IgD-negative memory B cell (primary cell): ENCODE measurements around the gene R3HDM4. TPM values are rescaled to one million over a fixed set of nuclear protein-coding genes. Genes with fewer than 3 reads are reported as not detected.

Source experiments
- H3K27ac Mint-ChIP-seq, 3 donors: one replicate each; pipeline ENCODE4 v1.8.0; 2020 to 2022; ENCODE audit warnings: mild to moderate bottlenecking in 3 of 3, mixed read lengths in 3 of 3, moderate library complexity in 1 of 3
- H3K27me3 Mint-ChIP-seq: one replicate; pipeline ENCODE4 v1.8.0; 2021; ENCODE audit warnings: mixed read lengths
- H3K36me3 Mint-ChIP-seq: one replicate; pipeline ENCODE4 v1.8.0; 2020; ENCODE audit warnings: mild to moderate bottlenecking, mixed read lengths
- H3K4me1 Mint-ChIP-seq, 3 donors: one replicate each; pipeline ENCODE4 v1.8.0; 2020 to 2022; ENCODE audit warnings: mixed read lengths in 3 of 3, mild to moderate bottlenecking in 1 of 3
- H3K4me3 Mint-ChIP-seq, 4 donors: one replicate each; pipeline ENCODE4 v1.8.0; 2020 to 2022; ENCODE audit warnings: mild to moderate bottlenecking in 4 of 4, mixed read lengths in 4 of 4, moderate library complexity in 3 of 4
- H3K9me3 Mint-ChIP-seq, 3 donors: one replicate each; pipeline ENCODE4 v1.8.0; 2020 to 2021; ENCODE audit warnings: mixed read lengths in 3 of 3, mild to moderate bottlenecking in 1 of 3
- polyA plus RNA-seq: library from polyadenylated mRNA; unstranded; fragments of 300-500 nt; fragmentation: Illumina TruSeq; gene quantifications from one replicate; pipeline ENCODE4 v1.2.3, GENCODE V29; 2021

The R3HDM4 gene
- polyA plus RNA-seq, 1 donor from 2014 or later, result 322 TPM

- Mint-ChIP-seq H3K4me3 (no peak overlapping the region), H3K27ac (peak overlapping the region in 1 of 3 donors; percentile 28), H3K36me3 (peaks cover 2% of the 10 kb centered on the region), H3K4me1 (peaks cover 4 to 7% (median 6%) of the 10 kb centered on the region in 3 donors), H3K9me3 (no peaks in the 10 kb centered on the region), H3K27me3 (no peaks in the 10 kb centered on the region)
These were observed 36.2 kb downstream of the R3HDM4 start for GRCh38 chr19:876780-877314.

- Mint-ChIP-seq H3K36me3 (peaks cover 2% of the 10 kb centered on the region), H3K4me1 (peaks cover 4 to 8% (median 6%) of the 10 kb centered on the region in 3 donors), H3K9me3 (no peaks in the 10 kb centered on the region), H3K27me3 (no peaks in the 10 kb centered on the region), H3K27ac (no peak overlapping the region), H3K4me3 (peak overlapping the region in 1 of 4 donors; percentile 52)
These were observed 36.9 kb downstream of the R3HDM4 start for GRCh38 chr19:876089-876488.

DNA sequence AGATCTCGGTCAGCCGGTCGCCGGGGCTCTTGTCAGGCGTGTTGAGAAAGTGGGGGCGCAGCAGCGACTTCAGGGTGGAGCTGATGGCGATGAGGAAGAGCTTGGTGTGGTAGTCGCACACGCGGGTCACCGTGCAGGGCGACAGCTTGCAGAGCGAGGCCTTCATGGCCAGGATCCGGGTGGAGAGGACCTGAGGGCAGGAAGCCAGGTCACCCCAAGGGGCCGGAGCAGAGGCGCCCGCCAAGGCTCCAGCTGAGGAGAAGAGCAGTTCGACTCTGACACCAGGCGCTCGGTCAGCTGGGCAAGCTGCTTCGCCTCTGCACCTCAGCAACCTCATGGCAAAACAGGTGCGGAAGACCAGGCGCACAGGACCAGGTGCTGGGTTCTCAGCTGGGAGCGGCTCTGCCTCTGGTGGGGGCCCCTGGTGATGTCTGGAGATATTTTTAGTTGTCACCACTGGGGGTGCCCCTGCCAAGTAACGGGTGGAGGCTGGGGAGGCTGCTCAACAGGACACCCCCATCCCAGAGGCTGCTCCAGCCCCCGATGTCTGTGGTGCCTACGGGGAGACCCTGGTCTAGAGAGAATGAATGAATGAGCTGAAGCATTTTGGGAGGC lies 37.6 kb downstream of the R3HDM4 start:
- no peaks in the 10 kb centered on the region for H3K9me3 Mint-ChIP-seq
- no peaks in the 10 kb centered on the region for H3K27me3 Mint-ChIP-seq
- H3K36me3 Mint-ChIP-seq, result peaks cover 2% of the 10 kb centered on the region
- peak overlapping the region in 2 of 4 donors; percentile 52 to 70 for H3K4me3 Mint-ChIP-seq
- peaks cover 4 to 8% (median 6%) of the 10 kb centered on the region in 3 donors for H3K4me1 Mint-ChIP-seq
- H3K27ac Mint-ChIP-seq, result peak overlapping the region in 2 of 3 donors; percentile 31 to 60

GRCh38 chr19:873561-874041 lies 39.4 kb downstream of the R3HDM4 start:
- H3K27ac Mint-ChIP-seq, result peak overlapping the region in 1 of 3 donors; percentile 82
- H3K27me3 Mint-ChIP-seq, result no peaks in the 10 kb centered on the region
- peaks cover 2% of the 10 kb centered on the region for H3K36me3 Mint-ChIP-seq
- H3K4me3 Mint-ChIP-seq, result peak overlapping the region in 1 of 4 donors; percentile 84
- peaks cover 4 to 8% (median 6%) of the 10 kb centered on the region in 3 donors for H3K4me1 Mint-ChIP-seq
- no peaks in the 10 kb centered on the region for H3K9me3 Mint-ChIP-seq

- Mint-ChIP-seq H3K27ac (peak overlapping the region in 2 of 3 donors; percentile 82 to 98), H3K9me3 (no peaks in the 10 kb centered on the region), H3K36me3 (peaks cover 2% of the 10 kb centered on the region), H3K27me3 (no peaks in the 10 kb centered on the region), H3K4me1 (peaks cover 4 to 8% (median 6%) of the 10 kb centered on the region in 3 donors), H3K4me3 (peak overlapping the region in 2 of 4 donors; percentile 84 to 90)
These were observed 39.9 kb downstream of the R3HDM4 start for GRCh38 chr19:873084-873483.

DNA sequence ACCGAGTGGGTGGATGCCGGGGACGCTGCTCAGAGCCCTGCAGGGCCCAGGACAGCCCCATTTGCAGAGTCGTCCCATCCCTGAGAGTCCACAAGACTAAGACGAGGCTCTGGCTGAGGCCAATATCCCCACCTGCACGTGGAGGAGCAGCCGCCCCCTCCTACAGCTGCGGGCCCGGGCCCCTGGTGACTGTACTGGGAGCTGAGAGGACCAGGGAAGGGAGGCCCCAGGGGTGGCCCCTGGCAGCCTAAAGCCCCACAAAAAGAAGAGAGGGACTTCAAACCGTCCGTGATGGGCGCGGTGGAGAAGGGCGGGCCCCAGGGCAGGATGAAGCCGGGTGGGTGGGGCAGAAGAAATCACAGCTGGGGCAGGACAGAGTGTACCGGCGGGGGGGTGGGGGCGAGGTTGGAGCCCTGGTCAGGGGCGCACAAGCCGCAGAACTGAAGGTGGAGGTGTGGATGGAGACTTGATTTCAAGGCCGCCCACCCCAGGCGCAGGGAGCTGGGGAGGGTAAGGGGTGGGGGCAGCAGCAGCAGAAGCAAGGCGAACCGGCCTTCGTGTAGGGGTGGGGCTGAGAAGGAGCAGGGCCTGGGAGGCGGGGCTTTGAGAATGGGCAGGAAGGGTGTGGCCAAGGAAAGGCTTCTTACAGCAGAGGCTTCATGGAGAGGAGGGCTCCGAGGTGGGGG lies 40.6 kb downstream of the R3HDM4 start:
- Mint-ChIP-seq H3K36me3 (peaks cover 2% of the 10 kb centered on the region), H3K4me1 (peaks cover 4 to 8% (median 6%) of the 10 kb centered on the region in 3 donors), H3K27ac (peak overlapping the region; percentile 82 to 98 (median 95)), H3K4me3 (peak overlapping the region; percentile 79 to 96 (median 92)), H3K27me3 (no peaks in the 10 kb centered on the region), H3K9me3 (no peaks in the 10 kb centered on the region)

GRCh38 chr19:871446-872265 lies 41.4 kb downstream of the R3HDM4 start:
- H3K4me3 Mint-ChIP-seq, result peak overlapping the region in 2 of 4 donors; percentile 79 to 90
- peaks cover 4 to 9% (median 6%) of the 10 kb centered on the region in 3 donors for H3K4me1 Mint-ChIP-seq
- no peaks in the 10 kb centered on the region for H3K27me3 Mint-ChIP-seq
- no peaks in the 10 kb centered on the region for H3K9me3 Mint-ChIP-seq
- peak overlapping the region; percentile 82 to 98 (median 88) for H3K27ac Mint-ChIP-seq
- H3K36me3 Mint-ChIP-seq, result peaks cover 2% of the 10 kb centered on the region

GRCh38 chr19:870963-871401 lies 42.0 kb downstream of the R3HDM4 start:
- H3K36me3 Mint-ChIP-seq, result peaks cover 2% of the 10 kb centered on the region
- H3K4me1 Mint-ChIP-seq, result peaks cover 4 to 6% (median 5%) of the 10 kb centered on the region in 3 donors
- H3K4me3 Mint-ChIP-seq, result no peak overlapping the region
- peak overlapping the region in 1 of 3 donors; percentile 69 for H3K27ac Mint-ChIP-seq
- H3K27me3 Mint-ChIP-seq, result no peaks in the 10 kb centered on the region
- H3K9me3 Mint-ChIP-seq, result no peaks in the 10 kb centered on the region

DNA sequence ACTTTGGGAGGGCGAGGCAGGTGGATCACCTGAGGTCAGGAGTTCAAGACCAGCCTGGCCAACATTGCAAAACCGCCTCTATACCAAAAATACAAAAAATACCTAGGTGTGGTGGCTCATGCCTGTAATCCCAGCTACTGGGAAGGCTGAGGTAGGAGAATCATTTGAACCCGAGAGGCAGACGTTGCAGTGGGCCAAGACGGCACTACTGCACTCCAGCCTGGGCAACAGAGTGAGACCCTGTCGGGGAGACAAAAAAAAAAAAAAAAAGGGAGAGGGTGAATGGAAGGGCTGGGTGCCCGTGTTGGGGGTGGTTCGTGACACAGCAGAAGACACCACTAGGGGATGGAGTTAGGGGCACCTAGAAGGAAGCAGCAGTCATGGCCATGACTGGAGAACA lies 42.7 kb downstream of the R3HDM4 start:
- peaks cover 3 to 5% (median 4%) of the 10 kb centered on the region in 3 donors for H3K4me1 Mint-ChIP-seq
- H3K4me3 Mint-ChIP-seq, result peak overlapping the region in 1 of 4 donors; percentile 29
- peak overlapping the region in 1 of 3 donors; percentile 83 for H3K27ac Mint-ChIP-seq
- H3K36me3 Mint-ChIP-seq, result no peaks in the 10 kb centered on the region
- H3K9me3 Mint-ChIP-seq, result no peaks in the 10 kb centered on the region
- H3K27me3 Mint-ChIP-seq, result no peaks in the 10 kb centered on the region

- Mint-ChIP-seq H3K27me3 (no peaks in the 10 kb centered on the region), H3K9me3 (no peaks in the 10 kb centered on the region), H3K27ac (peak overlapping the region in 1 of 3 donors; percentile 83), H3K36me3 (no peaks in the 10 kb centered on the region), H3K4me3 (no peak overlapping the region), H3K4me1 (peaks cover 5 to 8% (median 6%) of the 10 kb centered on the region in 3 donors)
These were observed 43.5 kb downstream of the R3HDM4 start for GRCh38 chr19:869245-870177.

DNA sequence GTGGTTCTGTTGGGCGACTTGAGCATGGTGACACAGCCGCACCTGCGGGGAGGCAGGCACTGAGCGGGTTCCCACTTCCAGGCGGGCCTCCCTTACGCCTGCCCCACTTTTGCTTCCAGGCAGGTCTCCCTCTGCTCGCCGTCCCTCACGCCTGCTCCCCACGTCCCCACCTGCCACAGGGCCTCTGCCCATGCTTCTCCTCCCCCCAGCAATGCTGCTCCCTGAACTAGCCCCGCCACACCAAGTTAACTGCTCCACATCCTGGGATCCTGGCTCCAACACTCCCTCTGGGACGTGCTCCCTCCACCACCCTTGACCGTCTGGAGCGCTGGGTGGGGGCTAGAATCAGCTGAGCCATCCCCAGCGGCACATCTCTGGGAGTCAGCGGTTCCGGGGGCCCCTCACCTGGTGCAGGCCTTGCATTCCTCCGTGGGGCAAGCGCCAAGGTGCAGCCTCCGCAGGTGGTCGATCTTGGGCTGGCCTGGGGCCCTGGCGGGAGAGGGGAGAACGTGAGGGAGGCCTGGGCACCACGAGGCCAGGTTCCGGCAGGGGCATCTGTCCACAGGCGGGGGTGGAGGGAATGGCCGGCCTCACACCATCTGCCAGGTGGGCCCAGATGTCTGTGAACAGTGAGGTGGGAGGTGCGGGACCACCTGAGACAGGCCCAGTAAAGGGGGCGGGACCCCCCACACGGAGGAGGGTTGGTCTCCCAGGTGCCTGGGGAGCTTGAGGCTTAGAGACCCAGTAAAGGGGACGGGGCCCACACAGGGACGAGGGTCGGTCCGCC lies 44.4 kb downstream of the R3HDM4 start:
- Mint-ChIP-seq H3K4me1 (peaks cover 8 to 11% (median 8%) of the 10 kb centered on the region in 3 donors), H3K36me3 (no peaks in the 10 kb centered on the region), H3K4me3 (peak overlapping the region in 1 of 4 donors; percentile 63), H3K27me3 (no peaks in the 10 kb centered on the region), H3K9me3 (no peaks in the 10 kb centered on the region), H3K27ac (no peak overlapping the region)

DNA sequence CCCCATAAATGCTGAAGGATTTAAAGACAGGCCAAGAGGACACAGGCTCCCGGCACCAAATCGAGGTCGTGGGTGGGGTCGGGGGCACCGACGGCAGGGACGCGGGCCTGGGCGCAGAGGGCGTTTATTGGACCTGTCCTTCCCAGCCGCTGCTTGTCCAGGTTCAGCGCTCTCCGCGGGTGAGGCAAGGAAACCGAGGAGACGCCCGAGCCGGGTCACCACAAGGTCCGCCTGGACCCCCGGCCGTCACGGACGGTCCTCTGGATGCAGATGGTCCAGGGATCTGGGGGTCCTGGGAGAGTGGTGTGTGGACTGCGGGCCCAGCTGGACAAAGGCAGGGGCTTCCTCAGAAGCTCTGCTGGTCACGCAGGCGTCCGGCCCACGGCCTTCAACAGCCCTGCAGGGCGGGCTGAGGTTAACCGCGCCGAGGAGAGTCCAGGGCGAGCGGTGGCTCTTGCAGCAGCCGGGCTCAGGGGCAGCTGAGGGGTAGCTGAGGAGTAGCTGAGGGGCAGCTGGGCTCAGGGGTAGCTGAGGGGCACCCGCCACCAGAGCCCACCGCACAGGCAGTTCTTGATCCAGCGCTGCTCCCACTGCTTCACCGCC lies 45.1 kb downstream of the R3HDM4 start:
- H3K4me3 Mint-ChIP-seq, result peak overlapping the region in 1 of 4 donors; percentile 40
- no peaks in the 10 kb centered on the region for H3K9me3 Mint-ChIP-seq
- H3K27me3 Mint-ChIP-seq, result no peaks in the 10 kb centered on the region
- no peaks in the 10 kb centered on the region for H3K36me3 Mint-ChIP-seq
- peaks cover 8 to 14% (median 9%) of the 10 kb centered on the region in 3 donors for H3K4me1 Mint-ChIP-seq
- H3K27ac Mint-ChIP-seq, result peak overlapping the region in 1 of 3 donors; percentile 62
